Spleen (tissue), 11 donors: ENCODE measurements around the gene RASA3. TPM values are rescaled to one million over a fixed set of nuclear protein-coding genes. Genes with fewer than 3 reads are reported as not detected.

Experiments
- DNase-seq: peaks from one replicate; pipeline ENCODE4 v3.0.0-alpha.2; 2020
- H3K27ac ChIP-seq, 8 donors: fragments of 200-600 bp; sonication (generic) in 7 of 8; 1 replicate in 4 of 8; 2 replicates in 4 of 8; pipeline versions ENCODE4 v1.5.0 to v1.8.0; 2016 to 2021; ENCODE audit warnings: inconsistent platforms in 4 of 8, mild to moderate bottlenecking in 4 of 8, moderate library complexity in 1 of 8
- H3K27me3 ChIP-seq, 7 donors: fragments of 200-600 bp; sonication (generic) in 6 of 7; replicated peaks in 1 of 7; 1 replicate in 4 of 7; 2 replicates in 3 of 7; pipeline versions ENCODE4 v1.5.0 to v1.8.0; 2016 to 2021; ENCODE audit warnings: inconsistent platforms in 3 of 7, mild to moderate bottlenecking in 1 of 7
- H3K36me3 ChIP-seq, 6 donors: fragments of 200-600 bp; sonication (generic) in 5 of 6; 1 replicate in 4 of 6; 2 replicates in 2 of 6; pipeline versions ENCODE4 v1.5.0 to v1.8.0; 2016 to 2021; ENCODE audit warnings: inconsistent platforms in 2 of 6
- H3K4me1 ChIP-seq, 6 donors: fragments of 200-600 bp; sonication (generic) in 5 of 6; 1 replicate in 3 of 6; 2 replicates in 3 of 6; pipeline versions ENCODE4 v1.5.0 to v1.8.0; 2016 to 2021; ENCODE audit warnings: inconsistent platforms in 3 of 6
- H3K4me3 ChIP-seq, 8 donors: fragments of 200-600 bp; sonication (generic) in 7 of 8; 1 replicate in 4 of 8; 2 replicates in 4 of 8; pipeline versions ENCODE4 v1.5.0 to v1.8.0; 2016 to 2021; ENCODE audit warnings: inconsistent platforms in 4 of 8, mild to moderate bottlenecking in 4 of 8, moderate library complexity in 2 of 8
- H3K9me3 ChIP-seq, 8 donors: fragments of 200-600 bp; sonication (generic) in 7 of 8; 1 replicate in 4 of 8; 2 replicates in 4 of 8; pipeline versions ENCODE4 v1.5.0 to v1.8.0; 2016 to 2021; ENCODE audit warnings: inconsistent platforms in 4 of 8
- CTCF ChIP-seq, 11 experiments: fragments of 200-600 bp in 7 of 11; fragments of 450-650 bp in 4 of 11; sonication (generic) in 4 of 11; IDR thresholded peaks in 8 of 11; conservative IDR thresholded peaks in 3 of 11; 1 replicate in 7 of 11; 2 replicates in 4 of 11; pipeline versions ENCODE4 v1.4.0 to v1.8.0; 2016 to 2021; ENCODE audit warnings: antibody characterized with exemption in 11 of 11, inconsistent platforms in 4 of 11, mild to moderate bottlenecking in 1 of 11
- POLR2A ChIP-seq, 3 donors: fragments of 450-650 bp; IDR thresholded peaks; one replicate each; pipeline ENCODE4 v1.5.1; 2017; ENCODE audit warnings: antibody characterized with exemption in 3 of 3, mild to moderate bottlenecking in 1 of 3
- POLR2AphosphoS5 ChIP-seq, 3 donors: sonication (generic); formaldehyde crosslinking; IDR thresholded peaks; one replicate each; pipeline ENCODE4 v1.5.1; 2017; ENCODE audit warnings: antibody characterized with exemption in 3 of 3
- WGBS, 5 donors: extraction: QIAGEN DNeasy Blood & Tissue Kit in 3 of 5; methylation state at CpG; one replicate each; pipeline versions ENCODE4 v1.1.5 to v1.1.7; 2013 to 2018; 5-methylcytosine and 5-hydroxymethylcytosine counted together
- intact Hi-C: fragments of 100-400 bp; cut with DNase I; formaldehyde crosslinking; loops from one replicate; pipeline ENCODE4 v1.15.0; 2023; ENCODE audit warnings: low total_unique reads
- polyA plus RNA-seq, 3 donors: library from polyadenylated mRNA; stranded (reverse); fragments of 200-250 nt; gene quantifications; one replicate each; pipeline ENCODE4 v1.2.1, GENCODE V29; 2013
- total RNA-seq, 7 donors: library from RNA; depleted of rRNA in 3 of 7; stranded (reverse); fragments of >200 nt in 3 of 7; fragmentation: NEBNext Ultra II Directional in 4 of 7; extraction: Animal tissue kit (Norgen Biotek cat#: 25700) in 4 of 7; gene quantifications; one replicate each; pipeline versions ENCODE4 v1.1.0 to v1.2.1, GENCODE V29; 2016 to 2021
- donor health status: healthy with polysubstance abuse.
- donor health status: DM: no; HTN: no; CAD: no; lungs with moderate emphysema.
- donor health status: DM: no; HTN: no; CAD: no.
- donor health status: Bipolar disorder and iron deficiency.
- donor health status: healthy.
- donor health status: DM: no; HTN: no; CAD: no.
- donor health status: DM: yes; HTN: yes; CAD: no.

RASA3 gene
- total and polyA plus RNA-seq, 10 donors = 11.7 to 52.8 (median 47.7) TPM

DNA sequence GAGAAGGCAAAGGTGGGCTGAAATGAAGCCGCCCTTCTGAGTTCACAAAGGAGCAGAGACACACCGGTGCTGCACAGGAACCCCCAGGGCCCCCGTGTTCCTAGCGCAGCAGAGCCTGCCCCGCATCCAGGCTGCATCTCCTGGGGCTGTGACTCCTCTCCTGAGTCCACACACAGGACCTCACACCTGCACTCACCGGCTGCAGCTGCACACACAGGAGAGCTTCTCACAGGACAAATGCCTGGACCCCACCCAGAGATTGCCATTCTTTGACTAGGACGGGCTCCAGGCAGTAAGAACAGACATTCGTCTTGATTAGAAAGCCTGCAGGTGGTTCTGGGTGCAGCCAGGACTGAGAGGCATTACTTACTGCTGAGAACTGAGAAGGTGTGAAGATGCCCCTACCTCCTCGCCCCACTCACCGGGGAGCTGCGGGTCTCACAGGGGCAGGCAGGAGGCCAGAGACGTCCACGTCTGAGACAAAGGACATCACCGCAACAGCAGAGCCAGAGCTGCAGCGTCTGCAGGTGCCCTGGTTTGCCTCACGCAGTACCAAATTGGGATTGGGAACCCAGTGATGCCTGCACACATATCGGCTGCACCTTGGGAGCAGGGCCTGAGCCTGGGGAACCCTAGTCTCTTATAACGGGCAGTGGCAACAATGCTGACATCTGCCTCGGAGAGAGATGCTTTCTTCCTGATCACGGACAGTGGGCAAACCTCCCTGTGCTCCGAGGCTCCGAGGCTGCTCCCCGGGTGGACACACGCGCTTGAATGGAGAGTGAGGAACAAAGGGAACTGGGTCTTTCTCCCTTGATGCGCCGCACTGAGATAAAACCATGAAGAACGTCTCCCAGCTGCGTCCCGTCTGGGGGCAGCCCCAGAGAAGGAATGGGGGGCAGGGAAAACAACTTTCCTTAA, 50.4 kb downstream of the RASA3 start:
- no peak overlapping the region for H3K27ac ChIP-seq
- H3K4me1 ChIP-seq = peaks cover 0 to 45% (median 17%) of the 10 kb centered on the region in 6 donors
- DNase-seq = no peak
- intact Hi-C loops = no loop called here
- peaks cover 0 to under 1% (median 0%) of the 10 kb centered on the region in 8 donors for H3K9me3 ChIP-seq
- H3K27me3 ChIP-seq = no peaks in the 10 kb centered on the region
- H3K36me3 ChIP-seq = peaks cover 0 to 38% (median 0%) of the 10 kb centered on the region in 6 donors
- 93 to 95% (median 94%) methylated on average over 27 to 30 of the region's 30 CpGs for WGBS, 5 donors
- H3K4me3 ChIP-seq = no peak overlapping the region
- TF ChIP-seq POLR2AphosphoS5 (IDR thresholded peaks at IDR 0.05) = no peak
- TF ChIP-seq POLR2A (IDR thresholded peaks at IDR 0.05) = no peak
- TF ChIP-seq CTCF (IDR thresholded peaks at IDR 0.05 in 8 of 11, conservative IDR thresholded peaks at IDR 0.05 in 3 of 11) = no peak

- TF ChIP-seq POLR2A (IDR thresholded peaks at IDR 0.05) (no peak), POLR2AphosphoS5 (IDR thresholded peaks at IDR 0.05) (no peak), CTCF (IDR thresholded peaks at IDR 0.05 in 8 of 11, conservative IDR thresholded peaks at IDR 0.05 in 3 of 11) (no peak)
- intact Hi-C loops = no loop called here
- Histone ChIP-seq H3K36me3 (peaks cover 0 to 44% (median 2%) of the 10 kb centered on the region in 6 donors), H3K27ac (no peak overlapping the region), H3K4me3 (no peak overlapping the region), H3K27me3 (no peaks in the 10 kb centered on the region), H3K4me1 (peaks cover 0 to 45% (median 17%) of the 10 kb centered on the region in 6 donors), H3K9me3 (no peaks in the 10 kb centered on the region)
- 93 to 95% (median 95%) methylated on average over 28 to 34 of the region's 34 CpGs for WGBS, 5 donors
- no peak for DNase-seq
Observed at GRCh38 chr13:114080739-114081561, 51.5 kb downstream of the RASA3 start.

GRCh38 chr13:114079601-114080536, 52.6 kb downstream of the RASA3 start:
- Histone ChIP-seq H3K9me3 (no peaks in the 10 kb centered on the region), H3K27ac (peak overlapping the region in 2 of 8 donors; percentile 48 to 53), H3K27me3 (no peaks in the 10 kb centered on the region), H3K4me1 (peaks cover 0 to 45% (median 17%) of the 10 kb centered on the region in 6 donors), H3K36me3 (peaks cover 0 to 52% (median 4%) of the 10 kb centered on the region in 6 donors), H3K4me3 (no peak overlapping the region)
- TF ChIP-seq POLR2AphosphoS5 (IDR thresholded peaks at IDR 0.05) = no peak
- TF ChIP-seq POLR2A (IDR thresholded peaks at IDR 0.05) = no peak
- TF ChIP-seq CTCF (IDR thresholded peaks at IDR 0.05 in 8 of 11, conservative IDR thresholded peaks at IDR 0.05 in 3 of 11) = no peak
- intact Hi-C loops = no loop called here
- peak; percentile 75 for DNase-seq
- 87 to 93% (median 91%) methylated on average over 19 to 37 of the region's 37 CpGs for WGBS, 5 donors
